ENCODE measurements around the gene FOXP1. TPM values are rescaled to one million over a fixed set of nuclear protein-coding genes. Genes with fewer than 3 reads are reported as not detected.

Gene FOXP1
- total and polyA plus RNA-seq, 2 of the 8 experiments (the other 6 are each of a cell fraction or from before 2014, with no cell fraction given): 13.9 to 25.4 TPM

DNA sequence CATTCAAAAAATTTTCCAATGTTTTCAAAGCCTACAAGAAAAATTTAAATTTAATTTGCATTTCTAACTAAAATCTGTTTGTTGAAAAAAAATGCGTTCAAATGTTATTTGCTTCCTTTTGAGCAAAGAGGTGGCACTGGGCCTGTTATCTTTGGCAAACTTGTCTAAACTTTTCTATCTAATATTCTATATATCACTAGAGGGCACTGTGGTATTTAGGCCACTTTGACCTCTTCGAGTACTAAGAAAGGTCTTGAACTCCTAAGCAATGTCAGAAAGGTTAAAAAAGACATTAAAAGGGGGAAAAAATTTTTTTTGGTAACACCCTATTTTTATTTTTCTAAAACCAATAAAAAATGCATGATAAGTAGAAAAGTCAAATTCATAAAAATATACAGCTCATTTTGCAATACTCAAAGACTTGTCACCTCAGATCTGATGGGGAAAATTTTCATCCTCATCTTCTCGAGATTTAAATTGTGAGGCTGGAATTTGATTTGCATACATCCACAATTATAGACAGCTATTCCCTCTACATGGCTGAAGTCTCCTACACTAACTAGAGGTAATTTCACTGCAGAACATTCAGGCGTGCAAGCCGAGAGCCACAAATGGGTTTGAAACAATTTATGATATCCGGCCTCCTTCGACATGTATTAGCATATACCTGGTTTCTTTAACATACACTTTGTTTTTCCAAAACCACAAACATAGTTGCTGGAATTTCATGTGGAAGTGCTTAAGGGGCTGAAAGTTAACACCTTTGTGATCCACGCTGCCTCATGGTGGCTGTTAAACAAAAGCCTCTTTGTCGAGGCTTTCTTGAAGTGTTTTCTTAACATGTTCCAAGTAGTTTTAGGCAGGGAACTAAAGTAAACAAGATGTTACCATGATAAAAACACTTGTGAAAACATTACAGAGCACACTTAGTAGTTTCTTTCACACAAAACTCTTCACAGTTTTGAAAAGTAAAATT, 576.4 kb downstream of the FOXP1 start (continued):
- TF ChIP-seq CHD7 (IDR thresholded peaks at IDR 0.05; ENCODE audit: insufficient replicate concordance, low read length) (peak; percentile 51), KDM4A (IDR thresholded peaks at IDR 0.05; ENCODE audit: low read depth, low read length, severe bottlenecking) (no peak), SIN3A (conservative IDR thresholded peaks at IDR 0.05 in 1 of 2, IDR thresholded peaks at IDR 0.05 in 1 of 2; ENCODE audit: low read depth in 1 of 2, low read length in 2 of 2) (no peak), EP300 (IDR thresholded peaks at IDR 0.05; ENCODE audit: borderline replicate concordance in 1 of 2, low read depth in 2 of 2, low read length in 2 of 2) (no peak), GTF2F1 (IDR thresholded peaks at IDR 0.05; ENCODE audit: borderline replicate concordance, low read depth, low read length) (no peak), PHF8 (conservative IDR thresholded peaks at IDR 0.05; ENCODE audit: low read depth, low read length) (no peak)
- TF ChIP-seq, protein P1, sequence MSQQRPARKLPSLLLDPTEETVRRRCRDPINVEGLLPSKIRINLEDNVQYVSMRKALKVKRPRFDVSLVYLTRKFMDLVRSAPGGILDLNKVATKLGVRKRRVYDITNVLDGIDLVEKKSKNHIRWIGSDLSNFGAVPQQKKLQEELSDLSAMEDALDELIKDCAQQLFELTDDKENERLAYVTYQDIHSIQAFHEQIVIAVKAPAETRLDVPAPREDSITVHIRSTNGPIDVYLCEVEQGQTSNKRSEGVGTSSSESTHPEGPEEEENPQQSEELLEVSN (IDR thresholded peaks at IDR 0.05): peak; percentile 77

Measured in H1 (cell line).